ENCODE data around the gene NUBP1.
"Not testable (repeated sequence)": the region's sequence is repeated elsewhere in the genome, so short reads cannot be mapped to it uniquely, and the experiment has no call there.

The NUBP1 gene

GRCh38 chr16:10777356-10777755, 33.7 kb downstream of the NUBP1 start:
- H3K79me2 ChIP-seq (ENCODE audit: insufficient read depth, low read length), result no peaks in the 10 kb centered on the region
- no peak overlapping the region for H3K4me3 ChIP-seq (ENCODE audit: low read depth in 1 of 2, low read length in 2 of 2)
- no peak overlapping the region for H3K27ac ChIP-seq (ENCODE audit: low read length)
- no peak overlapping the region for H3K9ac ChIP-seq (ENCODE audit: low read depth, low read length)
- H3K9me3 ChIP-seq (ENCODE audit: insufficient read depth, low read length, severe bottlenecking), result no peaks in the 10 kb centered on the region
- ATAC-seq (ENCODE audit: insufficient read depth, low read depth), result no peak
- no peaks in the 10 kb centered on the region for H3K36me3 ChIP-seq (ENCODE audit: insufficient read depth, low read length)
- H3K27me3 ChIP-seq (ENCODE audit: insufficient read depth, low read length, poor library complexity), result peaks cover 7% of the 10 kb centered on the region
- DNase-seq, result no peak
- H2AFZ ChIP-seq (ENCODE audit: low read depth, low read length), result no peak overlapping the region
- no peaks in the 10 kb centered on the region for H3K4me1 ChIP-seq (ENCODE audit: insufficient read depth, low read length)
- no peak overlapping the region for H3K4me2 ChIP-seq (ENCODE audit: insufficient read depth, low read length)
- TF ChIP-seq CTCF (IDR thresholded peaks at IDR 0.05; ENCODE audit: borderline replicate concordance, extremely low read depth, low read length, poor library complexity, severe bottlenecking) (no peak), EZH2 (IDR thresholded peaks at IDR 0.05; ENCODE audit: borderline replicate concordance, low read depth, low read length, severe bottlenecking) (no peak)
- H4K20me1 ChIP-seq (ENCODE audit: insufficient read depth, low read length), result no peaks in the 10 kb centered on the region

- not testable (repeated sequence) for H3K4me2 ChIP-seq (ENCODE audit: insufficient read depth, low read length); H3K36me3 ChIP-seq (ENCODE audit: insufficient read depth, low read length); H3K9me3 ChIP-seq (ENCODE audit: insufficient read depth, low read length, severe bottlenecking); H3K9ac ChIP-seq (ENCODE audit: low read depth, low read length); DNase-seq; ATAC-seq (ENCODE audit: insufficient read depth, low read depth); H3K27me3 ChIP-seq (ENCODE audit: insufficient read depth, low read length, poor library complexity); H3K27ac ChIP-seq (ENCODE audit: low read length); H3K4me1 ChIP-seq (ENCODE audit: insufficient read depth, low read length); H3K4me3 ChIP-seq (ENCODE audit: low read depth in 1 of 2, low read length in 2 of 2); H2AFZ ChIP-seq (ENCODE audit: low read depth, low read length); H3K79me2 ChIP-seq (ENCODE audit: insufficient read depth, low read length); H4K20me1 ChIP-seq (ENCODE audit: insufficient read depth, low read length)
Measured at GRCh38 chr16:10779908-10780307, 36.3 kb downstream of the NUBP1 start.

GRCh38 chr16:10780628-10781027, 37.0 kb downstream of the NUBP1 start:
- TF ChIP-seq CTCF (IDR thresholded peaks at IDR 0.05; ENCODE audit: borderline replicate concordance, extremely low read depth, low read length, poor library complexity, severe bottlenecking) (no peak), EZH2 (IDR thresholded peaks at IDR 0.05; ENCODE audit: borderline replicate concordance, low read depth, low read length, severe bottlenecking) (no peak)
- H3K4me2 ChIP-seq (ENCODE audit: insufficient read depth, low read length), result no peak overlapping the region

GRCh38 chr16:10782628-10783027, 39.0 kb downstream of the NUBP1 start:
- no peak for DNase-seq
- H4K20me1 ChIP-seq (ENCODE audit: insufficient read depth, low read length), result no peaks in the 10 kb centered on the region
- TF ChIP-seq EZH2 (IDR thresholded peaks at IDR 0.05; ENCODE audit: borderline replicate concordance, low read depth, low read length, severe bottlenecking) (no peak), CTCF (IDR thresholded peaks at IDR 0.05; ENCODE audit: borderline replicate concordance, extremely low read depth, low read length, poor library complexity, severe bottlenecking) (no peak)
- H3K4me3 ChIP-seq (ENCODE audit: low read depth in 1 of 2, low read length in 2 of 2), result no peak overlapping the region
- no peaks in the 10 kb centered on the region for H3K4me1 ChIP-seq (ENCODE audit: insufficient read depth, low read length)
- H3K79me2 ChIP-seq (ENCODE audit: insufficient read depth, low read length), result no peaks in the 10 kb centered on the region
- H3K27me3 ChIP-seq (ENCODE audit: insufficient read depth, low read length, poor library complexity), result peaks cover 7% of the 10 kb centered on the region
- ATAC-seq (ENCODE audit: insufficient read depth, low read depth), result no peak
- no peak overlapping the region for H2AFZ ChIP-seq (ENCODE audit: low read depth, low read length)
- H3K9ac ChIP-seq (ENCODE audit: low read depth, low read length), result no peak overlapping the region
- no peaks in the 10 kb centered on the region for H3K9me3 ChIP-seq (ENCODE audit: insufficient read depth, low read length, severe bottlenecking)
- H3K4me2 ChIP-seq (ENCODE audit: insufficient read depth, low read length), result no peak overlapping the region
- no peak overlapping the region for H3K27ac ChIP-seq (ENCODE audit: low read length)
- no peaks in the 10 kb centered on the region for H3K36me3 ChIP-seq (ENCODE audit: insufficient read depth, low read length)

More at GRCh38 chr16:10780628-10781027, 37.0 kb downstream of the NUBP1 start:
- Histone ChIP-seq H2AFZ (ENCODE audit: low read depth, low read length) (no peak overlapping the region), H3K9me3 (ENCODE audit: insufficient read depth, low read length, severe bottlenecking) (no peaks in the 10 kb centered on the region), H3K4me3 (ENCODE audit: low read depth in 1 of 2, low read length in 2 of 2) (no peak overlapping the region), H3K9ac (ENCODE audit: low read depth, low read length) (no peak overlapping the region), H3K27ac (ENCODE audit: low read length) (no peak overlapping the region), H4K20me1 (ENCODE audit: insufficient read depth, low read length) (no peaks in the 10 kb centered on the region), H3K27me3 (ENCODE audit: insufficient read depth, low read length, poor library complexity) (peaks cover 7% of the 10 kb centered on the region), H3K36me3 (ENCODE audit: insufficient read depth, low read length) (no peaks in the 10 kb centered on the region), H3K4me1 (ENCODE audit: insufficient read depth, low read length) (no peaks in the 10 kb centered on the region), H3K79me2 (ENCODE audit: insufficient read depth, low read length) (no peaks in the 10 kb centered on the region)
- DNase-seq, result no peak
- ATAC-seq (ENCODE audit: insufficient read depth, low read depth), result no peak

All from DND-41 (cell line).